Measurements from ENCODE around the gene LPXN.

LPXN gene

DNA sequence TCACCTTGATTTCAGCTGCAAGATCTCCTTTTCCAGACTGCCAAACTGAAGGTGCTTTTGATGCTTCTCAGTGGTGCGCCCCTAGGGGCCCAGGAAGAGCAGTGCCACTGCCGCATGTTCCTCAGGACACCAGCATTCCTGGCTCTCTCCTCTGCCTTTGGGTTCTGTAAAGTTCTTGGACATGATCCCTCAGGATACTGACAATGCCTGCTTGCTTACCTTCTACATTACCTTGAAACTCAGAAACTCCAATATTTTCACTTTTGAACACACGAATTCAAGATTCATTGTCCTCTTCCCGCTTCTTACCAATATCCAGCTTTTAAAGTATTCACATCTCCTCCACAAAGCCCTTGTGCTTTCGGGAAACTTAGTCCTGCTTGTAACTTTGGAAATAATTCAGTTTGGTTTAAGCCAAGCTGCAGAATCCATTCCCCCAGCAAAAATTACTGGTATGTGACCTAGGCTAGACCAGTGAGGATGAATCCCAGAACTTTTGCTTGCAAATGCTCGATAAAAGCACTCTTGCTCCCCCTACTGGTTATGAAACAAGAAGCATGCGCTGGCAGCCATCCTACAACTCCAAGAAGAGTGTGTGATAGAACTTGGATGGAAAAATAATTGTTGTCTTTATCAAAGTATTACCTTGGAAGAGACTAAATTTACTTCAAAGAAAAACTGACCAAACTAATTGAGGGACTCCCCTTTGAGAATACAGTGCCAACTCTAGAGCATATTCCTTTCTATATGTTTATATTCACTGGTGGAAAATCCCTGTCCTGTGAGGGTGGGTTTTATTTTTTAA is 51.2 kb downstream of the LPXN start:
- DNase-seq (ENCODE audit: low read depth in 2 of 2): peak; percentile 52

DNA sequence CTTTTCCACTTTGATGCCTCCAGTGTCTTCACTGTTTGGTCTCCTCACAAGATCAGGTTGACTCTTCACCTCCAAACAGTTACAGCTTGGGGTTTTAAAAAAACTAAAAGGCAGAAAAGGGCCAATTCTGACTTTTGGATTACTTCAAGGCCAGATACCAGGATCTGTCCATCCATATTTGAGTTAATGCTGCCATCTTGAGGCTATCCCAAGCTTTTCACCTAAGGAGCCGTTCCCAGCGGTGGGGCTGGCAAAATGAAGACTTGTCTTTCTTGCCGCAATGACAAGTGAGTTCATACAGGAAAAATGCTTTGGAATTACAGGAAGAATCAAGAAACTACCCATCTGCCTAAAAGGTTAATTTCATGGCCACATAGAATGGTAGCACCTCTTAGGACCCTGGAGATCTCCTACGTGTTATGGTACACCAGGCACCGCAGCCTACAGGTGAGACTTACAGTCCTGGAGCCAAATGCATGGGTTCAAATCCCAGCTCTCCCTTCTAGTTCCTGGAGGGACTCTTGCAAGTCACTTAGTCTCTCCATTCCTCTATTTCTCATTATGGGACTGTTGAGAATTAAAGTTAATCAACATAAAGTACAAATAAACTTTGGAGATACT is 61.8 kb downstream of the LPXN start:
- DNase-seq (ENCODE audit: low read depth in 2 of 2): peak in 1 of 2 experiments; percentile 42

DNA sequence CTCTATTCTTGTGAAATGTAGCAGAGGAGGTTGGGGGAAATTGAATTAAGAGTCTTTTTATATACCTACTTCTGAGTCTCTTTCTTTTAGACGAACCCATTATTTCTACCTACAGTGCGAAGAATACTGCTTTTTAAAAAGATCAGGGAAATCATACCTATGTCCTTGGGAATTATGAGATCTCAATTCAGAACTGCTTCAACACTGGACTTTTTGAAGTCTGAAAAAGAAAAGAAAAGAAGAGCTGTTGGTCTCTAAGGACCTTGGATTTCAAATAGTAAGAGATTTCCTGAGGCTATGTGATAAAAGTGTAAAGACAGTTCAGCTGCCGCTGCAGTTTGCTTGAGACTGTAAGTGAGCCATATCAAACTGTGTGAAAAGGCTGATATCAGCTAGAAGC is 64.0 kb downstream of the LPXN start:
- no peak for DNase-seq (ENCODE audit: low read depth in 2 of 2)

DNA sequence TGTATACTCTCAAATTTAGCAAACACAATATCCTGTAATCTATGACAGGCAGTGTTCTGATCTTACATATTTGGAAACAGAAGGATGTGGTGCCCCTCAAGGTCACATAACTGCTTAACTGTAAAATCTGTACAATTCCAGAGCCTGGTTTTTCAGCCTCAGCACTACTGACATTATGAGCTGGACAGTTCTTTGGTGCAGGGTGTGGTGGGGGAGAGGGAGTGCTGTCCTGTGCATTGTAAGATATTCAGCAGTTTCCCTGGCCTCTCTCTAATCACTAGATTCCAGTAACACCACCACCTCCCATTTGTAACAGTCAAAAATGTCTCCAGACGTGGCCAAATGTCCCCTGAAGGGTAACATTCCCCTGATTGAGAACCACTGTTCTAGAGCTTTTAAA is 65.9 kb downstream of the LPXN start:
- no peak for DNase-seq (ENCODE audit: low read depth in 2 of 2)

DNA sequence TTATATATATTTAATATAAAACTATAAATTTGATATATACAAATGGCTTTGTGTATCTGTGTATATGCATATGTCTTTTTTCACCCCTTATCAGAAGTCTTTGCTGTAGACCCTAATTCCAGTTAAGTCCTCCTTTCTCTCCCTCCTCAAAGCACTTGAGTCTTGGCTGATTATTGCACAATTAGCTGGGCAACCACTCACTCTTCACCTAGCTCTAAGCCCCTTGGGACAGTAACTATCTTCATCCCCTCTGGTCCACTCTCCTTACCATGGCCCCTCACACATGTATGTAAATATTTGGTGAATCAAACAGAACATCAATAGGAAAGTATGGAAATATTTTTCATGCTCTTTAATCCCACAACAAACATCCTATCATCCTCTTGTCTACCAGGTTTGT is 66.8 kb downstream of the LPXN start:
- no peak for DNase-seq (ENCODE audit: low read depth in 2 of 2)

DNA sequence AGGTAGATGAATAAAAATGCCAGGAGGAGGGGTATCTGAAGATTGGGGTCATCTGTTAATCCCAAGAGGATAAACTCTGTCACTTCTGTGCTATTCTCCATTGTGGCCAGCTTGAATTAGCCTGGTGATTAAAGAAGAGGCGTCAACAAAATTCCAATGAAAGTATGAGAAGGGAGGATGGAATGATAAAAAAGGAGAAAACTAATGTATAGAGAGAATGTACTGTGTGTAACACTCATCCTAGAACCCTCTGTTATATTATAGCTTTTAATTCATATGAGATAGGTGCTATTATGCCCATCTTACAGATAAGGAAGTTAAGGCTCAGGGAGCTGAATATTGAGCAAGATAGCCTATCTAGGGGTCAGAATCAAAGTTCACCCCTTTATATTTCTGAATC is 67.7 kb downstream of the LPXN start, which contains the start of gene OR5B21:
TSS of gene OR5B21 (minus strand) at position 101 of the 400 bp plus-strand sequence. CDS start at position 101, 0 bp downstream.
- DNase-seq (ENCODE audit: low read depth in 2 of 2): no peak

DNA sequence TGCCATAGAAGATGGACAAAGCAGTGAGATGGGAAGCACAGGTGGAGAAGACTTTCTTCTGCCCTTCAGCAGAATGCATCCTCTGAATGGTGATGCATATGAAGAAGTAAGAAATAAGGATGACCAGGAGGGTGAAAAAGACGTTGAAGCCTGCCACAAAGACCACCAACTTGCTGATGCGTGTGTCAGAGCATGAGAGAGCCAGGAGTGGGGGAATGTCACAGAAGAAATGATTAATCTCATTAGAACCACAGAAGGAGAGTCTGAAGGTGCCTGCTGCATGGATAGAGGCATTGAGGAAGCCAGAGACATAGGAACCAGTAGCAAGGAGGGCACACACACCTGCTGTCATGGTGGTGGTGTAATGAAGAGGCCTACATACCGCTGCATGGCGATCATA is 68.3 kb downstream of the LPXN start:
- no peak for DNase-seq (ENCODE audit: low read depth in 2 of 2)

DNA sequence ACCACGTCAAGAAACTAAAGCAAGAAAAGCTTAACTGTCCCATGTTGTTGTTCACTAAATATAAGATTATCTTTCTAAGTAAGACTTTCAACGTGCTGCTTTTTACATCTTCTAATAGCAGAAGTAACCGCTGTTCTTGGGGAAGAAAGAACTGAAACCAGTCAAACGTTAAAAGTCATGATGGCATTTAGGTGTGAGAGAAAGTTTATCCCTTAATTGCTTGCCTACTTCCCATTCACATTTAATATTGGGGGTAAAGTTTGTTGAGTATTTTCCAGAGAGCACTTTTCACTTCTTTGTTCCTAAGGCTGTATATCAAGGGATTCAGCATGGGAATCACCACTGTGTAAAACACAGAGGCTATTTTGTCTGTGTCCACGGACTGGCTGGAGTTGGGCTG is 68.7 kb downstream of the LPXN start:
- no peak for DNase-seq (ENCODE audit: low read depth in 2 of 2)

DNA sequence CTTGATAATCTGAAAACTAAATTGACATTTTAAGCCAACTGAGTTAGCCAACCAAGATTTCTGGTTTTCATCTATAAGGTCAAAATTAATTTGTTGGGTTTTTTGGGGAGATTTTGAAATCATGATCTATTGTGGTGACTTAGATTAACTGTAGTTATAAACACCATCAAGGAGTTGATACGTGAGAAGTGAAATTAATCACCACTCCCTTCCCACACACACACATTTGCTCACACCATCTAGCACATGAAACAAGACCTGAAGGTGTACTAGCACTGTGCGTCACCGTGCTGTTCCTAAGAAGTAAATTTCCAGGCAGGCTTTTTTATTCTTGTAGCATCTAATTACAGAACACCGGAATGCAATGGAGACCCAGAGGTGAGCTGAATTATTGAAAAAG is 69.8 kb downstream of the LPXN start:
- no peak for DNase-seq (ENCODE audit: low read depth in 2 of 2)

DNA sequence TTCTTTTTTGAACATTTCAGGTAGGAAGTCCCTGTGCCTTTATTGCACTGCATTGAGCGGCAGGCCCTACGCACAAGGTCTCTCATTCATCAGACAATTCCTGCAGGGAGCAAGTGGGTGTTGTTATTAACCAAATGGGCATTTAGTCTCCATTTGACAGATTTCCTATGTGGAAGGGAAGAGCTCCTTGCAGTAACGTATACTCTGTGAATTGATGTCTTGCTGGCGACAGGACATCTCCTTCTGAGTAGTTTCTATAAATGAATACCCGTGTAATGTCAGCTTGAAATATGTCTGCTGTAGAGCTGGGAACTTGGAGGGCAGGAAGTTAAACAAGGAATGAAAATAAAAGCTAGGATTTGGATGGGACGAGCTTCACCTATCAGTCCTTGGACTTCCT is 71.4 kb downstream of the LPXN start:
- no peak for DNase-seq (ENCODE audit: low read depth in 2 of 2)

DNA sequence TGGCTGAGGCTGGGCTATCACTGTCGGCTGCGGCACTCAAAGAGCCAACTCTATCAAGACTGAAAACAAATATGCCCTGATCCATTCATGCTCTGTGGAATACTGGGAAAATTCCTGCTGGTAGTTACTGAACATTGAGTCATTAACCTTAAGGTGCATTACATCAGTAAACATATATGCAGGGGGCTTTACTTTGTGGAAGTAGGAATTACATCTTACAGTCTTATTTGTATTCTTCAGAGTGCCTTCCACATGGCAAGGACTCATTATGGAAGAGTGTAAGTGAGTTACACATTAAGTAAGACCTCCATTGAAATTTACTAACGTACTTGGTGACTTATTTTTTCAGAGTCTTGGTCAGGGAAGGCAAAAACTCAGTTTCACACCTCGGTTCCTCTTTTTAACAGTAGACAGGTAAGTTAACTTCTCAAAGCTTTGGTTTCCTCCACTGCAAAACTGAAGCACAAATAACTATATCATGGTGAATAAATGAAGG is 72.2 kb downstream of the LPXN start:
- DNase-seq (ENCODE audit: low read depth in 2 of 2): no peak

DNA sequence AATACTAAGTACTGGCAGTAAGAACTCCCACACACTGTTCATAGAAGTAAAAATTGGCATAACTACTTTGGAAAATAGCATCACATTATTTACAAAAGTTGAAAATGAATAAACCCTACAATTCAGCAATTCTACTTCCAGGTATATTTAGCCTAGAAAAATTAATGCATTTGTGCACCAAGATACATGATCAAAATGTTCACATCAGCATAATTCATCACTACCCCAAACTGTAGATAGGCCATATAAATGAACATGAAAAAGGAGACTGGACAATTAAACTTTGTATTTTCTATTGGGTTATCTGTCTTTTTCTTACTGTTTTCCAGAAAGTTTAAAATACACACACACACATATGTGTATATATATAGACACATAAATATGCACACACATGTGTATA is 73.7 kb downstream of the LPXN start:
- no peak for DNase-seq (ENCODE audit: low read depth in 2 of 2)

DNA sequence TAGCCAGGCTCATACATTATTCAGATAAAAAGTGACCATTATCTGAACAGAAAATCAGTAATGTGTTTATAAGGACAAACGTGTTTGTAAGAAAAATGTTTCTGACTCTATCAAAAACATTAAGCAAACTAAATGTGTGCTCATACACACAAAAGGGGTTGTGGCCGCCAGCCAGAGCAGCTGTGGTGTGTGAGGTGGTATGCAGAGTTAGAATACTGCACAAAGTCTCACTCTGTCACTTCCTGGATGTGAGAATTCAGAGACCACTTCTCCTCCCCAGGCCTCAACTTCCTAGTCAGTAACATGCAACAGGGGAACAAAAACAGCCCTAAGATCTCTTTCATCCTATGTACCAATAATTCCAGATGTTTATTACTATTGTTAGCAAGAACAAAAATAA is 77.2 kb downstream of the LPXN start:
- no peak for DNase-seq (ENCODE audit: low read depth in 2 of 2)

DNA sequence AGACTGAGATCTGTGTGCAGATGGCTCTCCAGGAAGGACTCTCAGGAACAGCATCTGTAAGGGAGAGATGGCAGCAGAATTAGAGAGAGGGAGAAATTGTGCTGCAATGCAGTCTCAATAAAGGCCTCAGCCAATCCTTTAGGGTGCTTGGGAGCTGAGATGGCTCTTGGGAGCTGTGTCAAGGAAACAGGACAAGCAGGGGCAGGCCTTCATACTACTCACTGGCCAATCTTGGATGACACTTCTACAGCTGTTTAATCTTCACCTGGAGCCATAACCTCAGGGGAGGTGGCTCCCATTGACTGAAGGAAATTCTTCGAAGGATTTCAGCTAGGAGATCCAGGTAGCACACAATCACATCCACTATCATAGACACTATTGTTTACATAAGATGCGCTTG is 77.7 kb downstream of the LPXN start:
- DNase-seq (ENCODE audit: low read depth in 2 of 2): no peak

DNA sequence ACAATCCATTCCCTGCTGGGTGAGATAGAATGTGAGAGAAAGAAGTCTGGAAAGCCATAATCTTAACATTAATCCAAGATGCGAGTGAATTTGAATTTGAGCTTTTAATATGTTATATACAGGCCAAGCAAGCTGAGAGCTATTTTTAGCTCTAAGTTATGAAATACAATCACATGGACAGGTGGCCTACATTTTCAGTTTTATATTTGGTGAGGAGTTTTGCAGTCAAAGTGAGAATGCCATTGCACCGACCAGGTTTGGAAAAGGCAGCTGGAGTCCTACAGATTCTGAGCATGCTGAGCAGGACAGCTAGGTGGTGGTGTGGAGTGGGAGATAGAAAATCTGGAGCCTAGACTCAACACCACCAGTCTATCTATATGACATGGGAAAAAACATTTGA is 79.8 kb downstream of the LPXN start:
- DNase-seq (ENCODE audit: low read depth in 2 of 2): no peak

DNA sequence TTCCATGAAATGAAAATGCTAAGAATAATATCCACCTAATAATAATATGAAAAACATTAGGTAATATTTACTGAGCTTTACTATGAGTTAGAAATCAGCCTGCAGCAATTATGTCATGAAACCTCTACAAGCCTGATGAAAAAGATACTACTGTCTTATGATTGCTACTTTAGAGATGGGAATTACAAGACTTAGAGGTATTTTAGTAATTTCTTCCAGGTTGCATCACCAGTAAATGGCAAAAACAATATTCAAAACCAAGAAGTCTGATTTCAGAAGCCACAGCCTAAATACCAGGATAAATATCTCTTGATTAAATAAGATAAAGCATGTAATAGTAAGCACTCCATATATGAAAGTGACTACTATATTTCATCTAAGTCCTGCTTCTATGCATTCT is 81.6 kb downstream of the LPXN start:
- DNase-seq (ENCODE audit: low read depth in 2 of 2): peak in 1 of 2 experiments; percentile 10

DNA sequence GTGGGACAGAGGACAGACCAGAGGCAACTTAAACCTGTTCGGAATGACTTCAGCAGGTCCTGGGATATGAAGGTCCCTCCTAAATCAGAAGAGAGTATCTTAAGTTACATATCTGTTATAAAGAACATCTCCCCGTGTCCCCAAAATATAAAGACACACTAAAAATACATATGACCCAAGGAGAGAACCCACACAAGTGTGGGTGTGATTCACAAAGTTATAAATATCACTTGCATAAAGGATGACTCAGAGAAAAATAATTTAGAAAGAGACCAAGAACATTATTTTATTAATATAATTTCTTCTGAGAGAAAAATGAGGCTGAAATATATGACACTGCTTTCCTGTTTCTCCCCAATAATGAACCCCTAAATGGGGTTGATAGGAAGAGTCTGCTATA is 82.0 kb downstream of the LPXN start:
- no peak for DNase-seq (ENCODE audit: low read depth in 2 of 2)

DNA sequence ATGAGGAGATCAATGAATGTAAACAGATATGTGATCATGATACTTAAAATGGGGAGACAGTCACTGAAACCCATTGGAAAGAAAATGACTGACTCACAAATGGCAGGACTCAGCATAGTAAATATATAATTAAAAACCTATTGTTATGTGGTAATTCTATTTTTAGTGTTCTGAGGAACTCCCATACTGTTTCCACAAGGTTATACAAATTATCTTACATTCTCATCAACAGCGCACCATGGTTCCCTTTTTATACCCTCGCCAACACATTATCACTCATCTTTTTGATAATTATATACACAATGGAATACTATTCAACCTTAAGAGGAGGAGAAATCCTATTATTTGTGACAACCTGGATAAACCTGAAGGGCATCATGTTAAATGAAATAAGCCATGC is 84.8 kb downstream of the LPXN start:
- no peak for DNase-seq (ENCODE audit: low read depth in 2 of 2)

DNA sequence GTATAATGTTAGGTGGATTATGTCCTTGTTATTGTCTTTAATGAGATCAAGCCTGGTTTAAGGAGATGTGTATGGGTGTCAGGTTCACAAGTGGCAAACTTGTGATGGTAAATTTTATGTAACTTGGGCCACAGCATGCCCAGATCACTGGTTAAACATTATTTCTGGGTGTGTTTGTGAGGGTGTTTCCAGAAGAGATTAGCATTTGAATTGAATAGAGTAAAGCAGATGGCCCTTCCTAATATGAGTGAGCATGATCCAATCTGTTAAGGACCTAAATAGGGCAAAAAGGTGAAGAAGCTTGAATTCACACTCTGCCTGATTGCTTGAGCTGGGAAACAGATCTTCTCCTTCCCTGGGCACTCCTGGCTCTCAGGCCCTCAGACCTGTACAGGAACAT is 88.5 kb downstream of the LPXN start:
- no peak for DNase-seq (ENCODE audit: low read depth in 2 of 2)

DNA sequence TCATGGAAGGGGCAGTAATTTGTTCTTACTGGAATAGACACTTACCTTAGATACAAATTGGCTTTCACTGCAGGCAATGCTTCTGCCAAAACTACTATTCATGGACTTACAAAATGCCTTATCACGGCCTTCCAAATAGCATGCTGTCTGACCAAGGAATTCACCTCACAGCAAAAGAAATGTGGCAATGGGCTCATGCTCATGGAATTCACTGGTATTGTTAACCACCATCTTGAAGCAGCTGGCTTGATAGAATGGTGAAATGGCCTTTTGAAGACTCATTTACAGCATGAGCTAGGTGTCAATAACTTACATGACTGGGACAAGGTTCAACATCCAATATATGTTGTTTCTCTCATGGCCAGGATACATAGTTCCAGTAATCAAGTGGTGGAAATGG is 89.7 kb downstream of the LPXN start:
- no peak for DNase-seq (ENCODE audit: low read depth in 2 of 2)

All from fibroblast of skin of left quadriceps (primary cell).